GM21529 (cell line): ENCODE data around the gene VMP1.
"Not testable (repeated sequence)": the region's sequence is repeated elsewhere in the genome, so short reads cannot be mapped to it uniquely, and the experiment has no call there.

Experiments used
- ATAC-seq: cut with Tn5 transposase; IDR thresholded peaks from one replicate; pipeline ENCODE4 v1.9.1; 2021; ENCODE audit not compliant: unreplicated experiment

Gene VMP1

GRCh38 chr17:59853919-59854729, 146.7 kb downstream of the VMP1 start:
- ATAC-seq, result not testable (repeated sequence)

- ATAC-seq, result no peak
These were observed 149.7 kb downstream of the VMP1 start for GRCh38 chr17:59856859-59857794.

- no peak for ATAC-seq
These were observed 150.8 kb downstream of the VMP1 start for GRCh38 chr17:59858167-59858816.

- no peak for ATAC-seq
These were observed 151.5 kb downstream of the VMP1 start for GRCh38 chr17:59858932-59859331.

- ATAC-seq, result no peak
These were observed 152.1 kb downstream of the VMP1 start for GRCh38 chr17:59859444-59860025.

GRCh38 chr17:59863616-59864015, 156.2 kb downstream of the VMP1 start:
- ATAC-seq, result no peak

- ATAC-seq, result no peak
These were observed 162.4 kb downstream of the VMP1 start for GRCh38 chr17:59869941-59870218.

GRCh38 chr17:59870482-59870881, 163.0 kb downstream of the VMP1 start:
- no peak for ATAC-seq

GRCh38 chr17:59872351-59872750, 164.9 kb downstream of the VMP1 start:
- no peak for ATAC-seq

GRCh38 chr17:59873414-59873813, 166.0 kb downstream of the VMP1 start:
- not testable (repeated sequence) for ATAC-seq

- no peak for ATAC-seq
These were observed 166.9 kb downstream of the VMP1 start for GRCh38 chr17:59874376-59874775.

- no peak for ATAC-seq
These were observed 168.7 kb downstream of the VMP1 start for GRCh38 chr17:59876107-59876506.

GRCh38 chr17:59877965-59878364, 170.5 kb downstream of the VMP1 start:
- no peak for ATAC-seq

GRCh38 chr17:59878624-59879023, 171.2 kb downstream of the VMP1 start:
- no peak for ATAC-seq

GRCh38 chr17:59884861-59885260, 177.4 kb downstream of the VMP1 start:
- no peak for ATAC-seq

- ATAC-seq, result no peak
These were observed 180.8 kb downstream of the VMP1 start for GRCh38 chr17:59888145-59888750.

GRCh38 chr17:59890720-59891119, 183.3 kb downstream of the VMP1 start:
- no peak for ATAC-seq
